ENCODE data around the gene KCNIP2. TPM values are rescaled to one million over a fixed set of nuclear protein-coding genes. Genes with fewer than 3 reads are reported as not detected.

Gene KCNIP2
- total RNA-seq, 4 donors from 2014 or later, result 6.1 to 63.9 (median 37.2) TPM

DNA sequence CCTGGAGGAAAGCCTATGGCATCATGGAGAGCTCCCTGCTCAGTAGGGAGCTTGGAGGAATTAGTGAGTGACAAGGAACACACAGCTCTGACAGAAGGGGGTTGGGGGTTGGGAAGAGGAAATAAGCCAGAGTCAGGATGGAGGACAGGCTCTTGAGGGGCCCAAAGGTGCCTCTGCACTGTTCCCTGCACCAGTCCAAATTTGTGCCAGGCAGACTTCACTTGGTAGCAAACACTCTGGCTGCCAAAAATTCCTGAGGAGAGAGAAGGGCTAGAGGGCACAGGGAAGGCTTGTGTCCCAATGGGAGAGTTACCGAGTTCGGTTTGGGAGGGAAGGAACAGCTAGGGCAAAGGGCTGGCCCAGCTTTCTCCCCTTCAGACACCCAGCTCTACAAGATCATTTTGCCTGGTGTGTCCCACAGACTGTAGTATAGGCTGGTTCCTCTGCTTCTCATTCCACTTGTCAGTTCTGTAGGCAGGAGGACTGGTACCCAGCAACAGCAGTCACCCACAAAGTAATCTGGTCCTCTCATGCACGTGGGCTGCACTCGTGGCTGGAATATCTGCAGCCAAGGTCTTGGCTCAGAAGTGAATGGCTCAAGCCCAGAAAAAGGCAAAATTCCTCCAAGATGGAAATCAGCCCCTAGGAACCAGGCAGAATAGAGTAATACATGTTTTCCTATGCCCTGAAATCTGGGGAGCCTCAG, 8.0 kb upstream of the KCNIP2 start:
- Histone ChIP-seq H3K4me1 (no peaks in the 10 kb centered on the region), H3K27me3 (no peaks in the 10 kb centered on the region), H3K4me3 (no peak overlapping the region), H3K36me3 (peaks cover 0 to 51% (median 0%) of the 10 kb centered on the region in 3 donors), H3K27ac (no peak overlapping the region), H3K9me3 (no peaks in the 10 kb centered on the region)
- DNase-seq (ENCODE audit: low spot score in 2 of 2), result no peak
- TF ChIP-seq POLR2A (IDR thresholded peaks at IDR 0.05) (no peak), EP300 (IDR thresholded peaks at IDR 0.05) (no peak)
- TF ChIP-seq, protein P1, sequence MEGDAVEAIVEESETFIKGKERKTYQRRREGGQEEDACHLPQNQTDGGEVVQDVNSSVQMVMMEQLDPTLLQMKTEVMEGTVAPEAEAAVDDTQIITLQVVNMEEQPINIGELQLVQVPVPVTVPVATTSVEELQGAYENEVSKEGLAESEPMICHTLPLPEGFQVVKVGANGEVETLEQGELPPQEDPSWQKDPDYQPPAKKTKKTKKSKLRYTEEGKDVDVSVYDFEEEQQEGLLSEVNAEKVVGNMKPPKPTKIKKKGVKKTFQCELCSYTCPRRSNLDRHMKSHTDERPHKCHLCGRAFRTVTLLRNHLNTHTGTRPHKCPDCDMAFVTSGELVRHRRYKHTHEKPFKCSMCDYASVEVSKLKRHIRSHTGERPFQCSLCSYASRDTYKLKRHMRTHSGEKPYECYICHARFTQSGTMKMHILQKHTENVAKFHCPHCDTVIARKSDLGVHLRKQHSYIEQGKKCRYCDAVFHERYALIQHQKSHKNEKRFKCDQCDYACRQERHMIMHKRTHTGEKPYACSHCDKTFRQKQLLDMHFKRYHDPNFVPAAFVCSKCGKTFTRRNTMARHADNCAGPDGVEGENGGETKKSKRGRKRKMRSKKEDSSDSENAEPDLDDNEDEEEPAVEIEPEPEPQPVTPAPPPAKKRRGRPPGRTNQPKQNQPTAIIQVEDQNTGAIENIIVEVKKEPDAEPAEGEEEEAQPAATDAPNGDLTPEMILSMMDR (IDR thresholded peaks at IDR 0.05), result no peak
- WGBS, 2 donors, result 51 to 71% methylated on average over 4 of the region's 4 CpGs

DNA sequence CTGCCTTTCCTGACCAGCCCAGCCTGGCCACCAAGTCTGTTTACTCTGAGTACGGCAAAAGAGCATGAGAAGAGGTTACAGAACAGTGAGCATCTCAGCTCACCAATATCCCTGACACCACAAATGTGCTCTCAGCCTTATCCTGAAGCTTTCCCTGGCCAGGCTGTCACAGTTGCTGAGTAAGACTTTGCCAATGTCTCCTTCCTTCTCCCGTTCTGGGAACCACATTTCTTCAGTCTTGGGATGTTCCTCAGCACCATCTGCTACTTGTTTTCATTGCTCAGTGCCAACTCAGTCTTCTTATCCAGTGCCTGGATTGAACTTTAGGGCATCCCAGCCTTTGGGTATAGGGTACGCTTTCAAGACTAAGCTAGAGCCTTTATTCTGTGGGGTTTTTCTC, 7.1 kb upstream of the KCNIP2 start:
- H3K4me3 ChIP-seq, result no peak overlapping the region
- H3K27ac ChIP-seq, result no peak overlapping the region
- peaks cover 0 to 59% (median 0%) of the 10 kb centered on the region in 3 donors for H3K36me3 ChIP-seq
- H3K4me1 ChIP-seq, result no peaks in the 10 kb centered on the region
- no peak for TF ChIP-seq POLR2A (IDR thresholded peaks at IDR 0.05)
- TF ChIP-seq EP300 (IDR thresholded peaks at IDR 0.05), result no peak
- TF ChIP-seq, protein P1 (IDR thresholded peaks at IDR 0.05), result no peak
- 81 to 89% methylated on average over 3 of the region's 3 CpGs for WGBS, 2 donors
- H3K27me3 ChIP-seq, result no peaks in the 10 kb centered on the region
- no peaks in the 10 kb centered on the region for H3K9me3 ChIP-seq
- DNase-seq (ENCODE audit: low spot score in 2 of 2), result no peak

DNA sequence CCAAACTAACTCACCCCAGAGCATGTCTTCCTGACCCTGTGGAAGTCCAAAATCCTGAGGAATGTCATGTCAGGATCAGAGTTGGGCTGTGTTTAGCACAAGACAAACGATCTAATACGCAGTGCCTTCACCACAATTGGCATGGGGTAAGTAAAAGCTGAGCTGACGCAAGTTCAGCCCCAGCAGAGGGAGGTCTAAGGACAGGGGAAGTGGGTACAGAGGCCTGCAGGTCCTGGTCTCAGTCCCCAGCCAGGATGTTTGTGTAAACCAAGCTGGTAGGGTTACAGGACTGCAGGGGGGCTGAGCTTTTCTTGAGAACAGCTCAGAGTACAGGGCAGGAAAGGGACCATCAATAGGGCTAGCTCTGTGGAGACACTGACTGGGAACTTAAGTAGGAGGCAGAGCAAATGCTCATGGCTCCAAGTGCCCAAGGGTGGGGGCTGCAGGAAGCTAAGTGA, 5.3 kb upstream of the KCNIP2 start:
- no peak overlapping the region for H3K27ac ChIP-seq
- no peak overlapping the region for H3K4me3 ChIP-seq
- H3K27me3 ChIP-seq, result no peaks in the 10 kb centered on the region
- no peak for DNase-seq (ENCODE audit: low spot score in 2 of 2)
- no peaks in the 10 kb centered on the region for H3K9me3 ChIP-seq
- peaks cover 0 to 10% (median 0%) of the 10 kb centered on the region in 4 donors for H3K4me1 ChIP-seq
- TF ChIP-seq POLR2A (IDR thresholded peaks at IDR 0.05) (no peak), EP300 (IDR thresholded peaks at IDR 0.05) (no peak)
- TF ChIP-seq, protein P1 (IDR thresholded peaks at IDR 0.05), result no peak
- 55 to 57% methylated on average over 3 of the region's 3 CpGs for WGBS, 2 donors
- peaks cover 0 to 69% (median 0%) of the 10 kb centered on the region in 3 donors for H3K36me3 ChIP-seq

DNA sequence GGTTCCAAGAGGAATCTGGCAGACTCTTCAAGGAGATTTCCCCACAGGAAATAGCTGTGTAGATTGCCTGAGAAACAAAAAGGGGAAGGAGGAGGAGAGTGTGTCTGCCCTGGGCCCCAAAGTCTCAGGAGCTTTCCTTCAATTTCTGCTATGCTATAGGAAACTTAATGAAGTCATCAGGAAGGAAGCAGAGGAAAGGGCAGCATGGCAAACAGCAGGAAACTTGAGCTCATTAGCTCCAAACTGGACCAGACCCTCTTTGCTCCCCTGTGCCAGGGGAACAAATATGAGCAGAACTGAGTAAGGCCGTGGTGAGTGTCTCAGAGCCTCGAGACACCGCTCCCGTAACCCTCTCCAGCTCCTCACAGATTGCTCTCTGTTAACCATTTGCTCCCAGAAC, 4.8 kb upstream of the KCNIP2 start:
- Histone ChIP-seq H3K9me3 (no peaks in the 10 kb centered on the region), H3K27me3 (no peaks in the 10 kb centered on the region), H3K36me3 (peaks cover 0 to 69% (median 0%) of the 10 kb centered on the region in 3 donors), H3K27ac (no peak overlapping the region), H3K4me3 (no peak overlapping the region), H3K4me1 (peaks cover 0 to 15% (median 0%) of the 10 kb centered on the region in 4 donors)
- no peak for DNase-seq (ENCODE audit: low spot score in 2 of 2)
- 33 to 38% methylated on average over 4 of the region's 4 CpGs for WGBS, 2 donors
- TF ChIP-seq POLR2A (IDR thresholded peaks at IDR 0.05) (no peak), EP300 (IDR thresholded peaks at IDR 0.05) (no peak)
- TF ChIP-seq, protein P1 (IDR thresholded peaks at IDR 0.05), result no peak

DNA sequence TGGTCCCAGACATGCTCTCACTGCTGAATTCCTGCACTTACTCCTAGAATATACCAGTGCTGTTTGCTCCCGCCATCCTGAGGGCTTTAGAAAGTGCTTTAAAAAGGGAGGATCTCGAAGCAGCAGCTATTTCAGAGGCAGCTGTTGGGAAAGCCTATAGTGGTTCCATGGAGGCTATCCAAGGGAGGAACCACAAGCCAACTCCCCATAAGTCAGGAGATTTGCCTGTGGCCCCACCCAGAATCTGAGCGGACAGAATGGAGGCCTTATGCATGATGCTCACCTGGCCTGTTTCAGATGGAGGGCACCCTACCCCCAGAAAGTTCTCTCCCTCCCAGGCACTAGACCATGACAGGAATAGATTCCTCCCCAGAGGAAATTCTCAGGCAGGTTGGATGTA, 2.3 kb upstream of the KCNIP2 start:
- WGBS, 2 donors, result 86 to 98% methylated on average over 3 of the region's 3 CpGs
- H3K36me3 ChIP-seq, result peaks cover 0 to 56% (median 0%) of the 10 kb centered on the region in 3 donors

More for the DNA sequence above, 2.3 kb upstream of the KCNIP2 start:
- H3K27me3 ChIP-seq, result no peaks in the 10 kb centered on the region
- H3K9me3 ChIP-seq, result no peaks in the 10 kb centered on the region
- DNase-seq (ENCODE audit: low spot score in 2 of 2), result no peak
- no peak for TF ChIP-seq EP300 (IDR thresholded peaks at IDR 0.05)
- no peak for TF ChIP-seq POLR2A (IDR thresholded peaks at IDR 0.05)
- TF ChIP-seq, protein P1 (IDR thresholded peaks at IDR 0.05), result no peak
- H3K4me3 ChIP-seq, result no peak overlapping the region
- H3K27ac ChIP-seq, result no peak overlapping the region
- peaks cover 0 to 29% (median 8%) of the 10 kb centered on the region in 4 donors for H3K4me1 ChIP-seq
